Panc1 (cell line): ENCODE data around the gene POFUT2.

Source experiments
- CTCF ChIP-seq: fragments of 450-650 bp; IDR thresholded peaks from 2 replicates; pipeline ENCODE4 v1.5.1; 2017; ENCODE audit warnings: mild to moderate bottlenecking
- POLR2AphosphoS5 ChIP-seq: IDR thresholded peaks from 2 replicates; pipeline ENCODE4 v1.6.1; 2012; ENCODE audit warnings: mild to moderate bottlenecking, low read depth, low read length, moderate library complexity
- REST ChIP-seq, 2 experiments: IDR thresholded peaks; 2 replicates each; pipeline ENCODE4 v1.6.1; 2011 to 2012; ENCODE audit warnings: low read depth in 2 of 2, control low read depth in 1 of 2, low read length in 1 of 2, mild to moderate bottlenecking in 1 of 2, moderate library complexity in 1 of 2; ENCODE audit not compliant: insufficient read depth in 1 of 2
- SIN3A ChIP-seq: IDR thresholded peaks from 2 replicates; pipeline ENCODE4 v1.6.1; 2012; ENCODE audit warnings: low read depth, mild to moderate bottlenecking, low read length, moderate library complexity, borderline replicate concordance; ENCODE audit not compliant: insufficient read depth
- TCF7L2 ChIP-seq: IDR thresholded peaks from 2 replicates; pipeline ENCODE4 v1.6.1; 2011; ENCODE audit warnings: mild to moderate bottlenecking, low read depth, low read length, inconsistent platforms

DNA sequence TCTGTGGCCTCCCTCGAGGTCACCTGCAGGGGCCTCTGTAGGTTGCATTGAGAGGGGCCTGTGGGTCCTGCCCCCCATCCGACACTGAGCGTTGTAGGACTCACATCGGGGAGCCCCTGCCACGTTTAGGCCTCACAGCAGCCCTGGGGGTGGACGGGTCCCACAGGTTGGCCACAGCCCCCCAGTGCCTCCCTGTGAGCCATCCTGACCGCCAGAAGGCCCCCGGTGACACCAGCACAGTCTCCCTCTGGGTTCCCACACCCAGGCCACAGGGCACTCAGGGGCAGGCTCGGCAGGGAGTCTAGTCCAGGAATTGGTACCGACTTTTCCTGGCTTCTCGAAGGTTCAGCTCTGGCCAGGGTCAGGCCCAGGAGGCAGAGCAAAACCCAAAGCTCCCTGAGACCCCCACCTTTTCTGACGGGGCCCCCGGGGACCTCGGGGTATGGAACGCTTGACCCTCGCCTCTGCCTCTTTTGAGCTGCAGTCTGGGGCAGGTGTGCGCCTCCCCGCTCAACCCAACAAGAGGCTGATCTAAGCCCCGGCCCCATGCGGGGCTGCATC, 13.9 kb upstream of the POFUT2 start:
- no peak for TF ChIP-seq CTCF
- no peak for TF ChIP-seq POLR2AphosphoS5
- no peak for TF ChIP-seq TCF7L2
- no peak for TF ChIP-seq REST (IDR thresholded peaks at IDR 0.05; ENCODE audit: insufficient read depth in 1 of 2, low read depth in 2 of 2, low read length in 1 of 2)
- no peak for TF ChIP-seq SIN3A
